ENCODE data around the gene TTC28.

DNA sequence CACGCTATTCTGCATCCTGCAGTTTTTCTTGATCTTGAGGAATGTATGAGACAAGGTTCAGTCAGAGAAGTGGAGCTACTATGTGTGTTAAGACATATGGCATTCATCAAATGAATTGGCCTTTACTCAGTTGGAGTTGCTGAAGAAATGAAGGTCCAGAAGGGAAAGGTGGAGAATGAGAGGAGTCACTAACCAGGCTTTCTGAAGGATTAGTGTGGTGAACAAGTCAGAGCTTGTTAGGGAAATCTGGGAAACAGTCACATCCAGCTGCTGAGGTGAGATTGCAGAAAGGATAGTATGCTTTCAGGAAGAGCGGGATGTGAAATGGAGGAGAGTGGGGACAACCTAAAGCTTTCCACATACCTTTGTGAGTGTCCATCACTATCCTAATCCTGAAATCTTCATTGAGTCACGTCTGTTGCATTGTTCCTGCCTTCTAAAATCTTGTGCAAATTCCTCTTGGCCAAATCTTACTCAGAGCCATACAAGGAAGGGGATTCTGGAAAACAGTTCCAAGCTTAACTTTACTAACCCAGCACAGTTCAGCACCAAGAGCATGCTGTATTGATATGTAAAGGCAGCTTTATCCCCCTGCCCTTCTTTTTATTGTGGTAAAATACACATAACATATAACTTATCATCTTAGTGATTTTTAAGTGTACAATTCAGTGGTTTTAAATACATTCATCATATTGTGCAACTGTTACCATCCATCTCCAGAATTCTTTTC lies 749.1 kb downstream of the TTC28 start:
- no peak for TF ChIP-seq ATF2 (tag by site-specific recombination; IDR thresholded peaks at IDR 0.05; ENCODE audit: low read depth)
- TF ChIP-seq ZBTB17 (tag by site-specific recombination; IDR thresholded peaks at IDR 0.05) = peak; percentile 45

Measured in HEK293 (cell line).